HepG2 (cell line): ENCODE measurements around the gene FOXS1. TPM values are rescaled to one million over a fixed set of nuclear protein-coding genes. Genes with fewer than 3 reads are reported as not detected.
A peak's percentile ranks its signal among the peaks of the same experiment; 100 is the strongest.

Experiments
- AGO1 ChIP-seq: fragments of 200-400 bp; formaldehyde crosslinking; IDR thresholded peaks from 2 replicates; pipeline ENCODE4 v1.6.1; 2017; ENCODE audit warnings: mild to moderate bottlenecking, low read depth, low read length, moderate library complexity; ENCODE audit not compliant: poor library complexity, severe bottlenecking
- ARID3A ChIP-seq: IDR thresholded peaks from 2 replicates; pipeline ENCODE4 v1.6.1; 2012; ENCODE audit warnings: low read depth, low read length, improper control_type of control experiment
- ATF7 ChIP-seq, 2 experiments: fragments of 450-650 bp in 1 of 2; sonication (generic) in 1 of 2; formaldehyde crosslinking in 1 of 2; IDR thresholded peaks; 2 replicates each; pipeline versions ENCODE4 v1.4.0 to v1.6.1; 2016 to 2020; ENCODE audit warnings: antibody characterized with exemption in 1 of 2, mild to moderate bottlenecking in 1 of 2, missing genetic modification reagents in 1 of 2
- GTF2F1 ChIP-seq: fragments of 150-350 bp; IDR thresholded peaks from 2 replicates; pipeline ENCODE4 v1.6.1; 2014; ENCODE audit warnings: low read length
- IRX3 ChIP-seq: sonication (generic); formaldehyde crosslinking; IDR thresholded peaks from 2 replicates; pipeline ENCODE4 v1.8.1; 2023; ENCODE audit warnings: mild to moderate bottlenecking, low read depth, missing genetic modification reagents, borderline replicate concordance
- NFIC ChIP-seq: IDR thresholded peaks from 2 replicates; pipeline ENCODE4 v1.6.1; 2012; ENCODE audit warnings: mild to moderate bottlenecking, low read length, inconsistent platforms
- NFYC ChIP-seq: IDR thresholded peaks from 2 replicates; pipeline ENCODE4 v1.6.1; 2016; ENCODE audit warnings: missing genetic modification reagents, missing compliant biosample characterization
- ONECUT2 ChIP-seq: sonication (generic); formaldehyde crosslinking; IDR thresholded peaks from 2 replicates; pipeline ENCODE4 v1.4.0; 2020; ENCODE audit warnings: missing genetic modification reagents
- POLR2G ChIP-seq: fragments of 200-400 bp; formaldehyde crosslinking; IDR thresholded peaks from 2 replicates; pipeline ENCODE4 v1.6.1; 2018; ENCODE audit warnings: mild to moderate bottlenecking, low read depth, low read length, moderate library complexity
- RELA ChIP-seq: sonication (generic); formaldehyde crosslinking; IDR thresholded peaks from 2 replicates; pipeline ENCODE4 v1.4.0; 2020; ENCODE audit warnings: missing genetic modification reagents
- XRCC5 ChIP-seq: fragments of 200-400 bp; formaldehyde crosslinking; optimal IDR thresholded peaks from 2 replicates; pipeline ENCODE3; 2017; ENCODE audit warnings: mild to moderate bottlenecking, low read length
- ZBTB20 ChIP-seq: sonication (generic); formaldehyde crosslinking; IDR thresholded peaks from 2 replicates; pipeline ENCODE4 v1.8.1; 2023; ENCODE audit warnings: missing genetic modification reagents, low read depth, mild to moderate bottlenecking, borderline replicate concordance
- ZBTB33 ChIP-seq: sonication (generic); formaldehyde crosslinking; IDR thresholded peaks from 2 replicates; pipeline ENCODE4 v1.4.0; 2020; ENCODE audit warnings: missing genetic modification reagents
- ZNF143 ChIP-seq: sonication (generic); formaldehyde crosslinking; IDR thresholded peaks from 2 replicates; pipeline ENCODE4 v1.4.0; 2020; ENCODE audit warnings: missing genetic modification reagents
- ZNF260 ChIP-seq: sonication (generic); formaldehyde crosslinking; IDR thresholded peaks from 2 replicates; pipeline ENCODE4 v1.4.0; 2020; ENCODE audit warnings: missing genetic modification reagents, low read depth, mild to moderate bottlenecking, borderline replicate concordance
- ZNF3 ChIP-seq: IDR thresholded peaks from 2 replicates; pipeline ENCODE4 v1.7.0; 2017; ENCODE audit warnings: inconsistent platforms
- ZNF713 ChIP-seq: sonication (generic); formaldehyde crosslinking; IDR thresholded peaks from 2 replicates; pipeline ENCODE4 v1.4.0; 2020; ENCODE audit warnings: mild to moderate bottlenecking, missing genetic modification reagents
- ZNF792 ChIP-seq: IDR thresholded peaks from 2 replicates; pipeline ENCODE4 v1.6.1; 2016
- polyA plus RNA-seq, 8 experiments: library from polyadenylated mRNA; depleted of rRNA in 3 of 8; stranded (reverse) in 7 of 8; unstranded in 1 of 8; fragments of >200 nt; fragmentation: Illumina TruSeq in 4 of 8; extraction: Trizol in 4 of 8; gene quantifications; 2 replicates each; pipeline versions ENCODE4 v1.2.1 to v1.2.3, GENCODE V29; 2011 to 2016; ENCODE audit warnings: low read depth in 4 of 8, missing spikeins in 1 of 8, mixed read lengths in 1 of 8; ENCODE audit not compliant: insufficient read depth in 1 of 8
- total RNA-seq, 5 experiments: library from RNA; depleted of rRNA; stranded (reverse); fragments of >200 nt; fragmentation: Illumina TruSeq; extraction: Trizol; gene quantifications; 2 replicates each; pipeline ENCODE4 v1.2.3, GENCODE V29; 2016; ENCODE audit warnings: low read depth in 1 of 5
- TF ChIP-seq, protein P1 (sequence below): fragments of 450-650 bp; IDR thresholded peaks from 2 replicates; pipeline ENCODE4 v1.6.1; 2017
- TF ChIP-seq, protein P2 (sequence below): sonication (generic); formaldehyde crosslinking; IDR thresholded peaks from 2 replicates; pipeline ENCODE4 v1.4.0; 2020; ENCODE audit warnings: missing genetic modification reagents
- TF ChIP-seq, protein P3 (sequence below): sonication (generic); formaldehyde crosslinking; IDR thresholded peaks from 2 replicates; pipeline ENCODE4 v1.4.0; 2020; ENCODE audit warnings: missing genetic modification reagents

The FOXS1 gene
- total and polyA plus RNA-seq, 2 of the 13 experiments (the other 11 are each of a cell fraction or from before 2014, with no cell fraction given): not detected

- TF ChIP-seq ZBTB33 (CRISPR knock-in tag) (peak; percentile 30), ZNF713 (CRISPR knock-in tag) (0 out of 2 replicates have a peak, but pooled peaks have one; percentile 9), ZNF3 (peak; percentile 85), NFYC (CRISPR knock-in tag) (peak; percentile 92), POLR2G (peak; percentile 82), IRX3 (CRISPR knock-in tag) (no peak), ZNF260 (CRISPR knock-in tag) (no peak), ATF7 (IDR thresholded peaks at IDR 0.05) (no peak), ATF7 (CRISPR knock-in tag; IDR thresholded peaks at IDR 0.05) (peak; percentile 28; the same call in 1 of the 2 replicates), GTF2F1 (no peak), AGO1 (peak; percentile 23), ZBTB20 (no peak; the same call in 1 of the 2 replicates), RELA (peak; percentile 97), ZNF143 (no peak), ONECUT2 (CRISPR knock-in tag) (no peak), ARID3A (no peak), ZNF792 (no peak), NFIC (no peak), XRCC5 (peak; percentile 26)
- TF ChIP-seq, protein P1, sequence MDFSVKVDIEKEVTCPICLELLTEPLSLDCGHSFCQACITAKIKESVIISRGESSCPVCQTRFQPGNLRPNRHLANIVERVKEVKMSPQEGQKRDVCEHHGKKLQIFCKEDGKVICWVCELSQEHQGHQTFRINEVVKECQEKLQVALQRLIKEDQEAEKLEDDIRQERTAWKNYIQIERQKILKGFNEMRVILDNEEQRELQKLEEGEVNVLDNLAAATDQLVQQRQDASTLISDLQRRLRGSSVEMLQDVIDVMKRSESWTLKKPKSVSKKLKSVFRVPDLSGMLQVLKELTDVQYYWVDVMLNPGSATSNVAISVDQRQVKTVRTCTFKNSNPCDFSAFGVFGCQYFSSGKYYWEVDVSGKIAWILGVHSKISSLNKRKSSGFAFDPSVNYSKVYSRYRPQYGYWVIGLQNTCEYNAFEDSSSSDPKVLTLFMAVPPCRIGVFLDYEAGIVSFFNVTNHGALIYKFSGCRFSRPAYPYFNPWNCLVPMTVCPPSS: no peak
- TF ChIP-seq, protein P2, sequence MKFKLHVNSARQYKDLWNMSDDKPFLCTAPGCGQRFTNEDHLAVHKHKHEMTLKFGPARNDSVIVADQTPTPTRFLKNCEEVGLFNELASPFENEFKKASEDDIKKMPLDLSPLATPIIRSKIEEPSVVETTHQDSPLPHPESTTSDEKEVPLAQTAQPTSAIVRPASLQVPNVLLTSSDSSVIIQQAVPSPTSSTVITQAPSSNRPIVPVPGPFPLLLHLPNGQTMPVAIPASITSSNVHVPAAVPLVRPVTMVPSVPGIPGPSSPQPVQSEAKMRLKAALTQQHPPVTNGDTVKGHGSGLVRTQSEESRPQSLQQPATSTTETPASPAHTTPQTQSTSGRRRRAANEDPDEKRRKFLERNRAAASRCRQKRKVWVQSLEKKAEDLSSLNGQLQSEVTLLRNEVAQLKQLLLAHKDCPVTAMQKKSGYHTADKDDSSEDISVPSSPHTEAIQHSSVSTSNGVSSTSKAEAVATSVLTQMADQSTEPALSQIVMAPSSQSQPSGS (CRISPR knock-in tag): peak; percentile 54
- TF ChIP-seq, protein P3, sequence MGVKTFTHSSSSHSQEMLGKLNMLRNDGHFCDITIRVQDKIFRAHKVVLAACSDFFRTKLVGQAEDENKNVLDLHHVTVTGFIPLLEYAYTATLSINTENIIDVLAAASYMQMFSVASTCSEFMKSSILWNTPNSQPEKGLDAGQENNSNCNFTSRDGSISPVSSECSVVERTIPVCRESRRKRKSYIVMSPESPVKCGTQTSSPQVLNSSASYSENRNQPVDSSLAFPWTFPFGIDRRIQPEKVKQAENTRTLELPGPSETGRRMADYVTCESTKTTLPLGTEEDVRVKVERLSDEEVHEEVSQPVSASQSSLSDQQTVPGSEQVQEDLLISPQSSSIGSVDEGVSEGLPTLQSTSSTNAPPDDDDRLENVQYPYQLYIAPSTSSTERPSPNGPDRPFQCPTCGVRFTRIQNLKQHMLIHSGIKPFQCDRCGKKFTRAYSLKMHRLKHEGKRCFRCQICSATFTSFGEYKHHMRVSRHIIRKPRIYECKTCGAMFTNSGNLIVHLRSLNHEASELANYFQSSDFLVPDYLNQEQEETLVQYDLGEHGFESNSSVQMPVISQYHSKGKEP (CRISPR knock-in tag): peak; percentile 65
Measured at GRCh38 chr20:31879143-31879987, 34.0 kb upstream of the FOXS1 start (continued).
